CD4-positive, alpha-beta T cell treated with Interleukin-15 for 4 hours (primary cell): ENCODE measurements around the gene RUFY2.
A peak's percentile ranks its signal among the peaks of the same experiment; 100 is the strongest.
"Not testable (repeated sequence)": the region's sequence is repeated elsewhere in the genome, so short reads cannot be mapped to it uniquely, and the experiment has no call there.

ENCODE experiments used
- DNase-seq: peaks from one replicate; pipeline ENCODE4 v3.0.0-alpha.2; 2020; ENCODE audit warnings: low spot score

The RUFY2 gene

GRCh38 chr10:68406815-68407548, at the start of gene RUFY2:
RUFY2 (minus strand) TSS chr10:68407277; CDS start chr10:68407189, 88 bp downstream.
- DNase-seq: peak; percentile 76

- DNase-seq: not testable (repeated sequence)
These were observed 42.6 kb upstream of the RUFY2 start for GRCh38 chr10:68449698-68450097.

GRCh38 chr10:68446179-68446578, 39.1 kb upstream of the RUFY2 start:
- no peak for DNase-seq

- no peak for DNase-seq
These were observed 35.9 kb upstream of the RUFY2 start for GRCh38 chr10:68442971-68443370.

GRCh38 chr10:68440898-68441297, 33.8 kb upstream of the RUFY2 start:
- no peak for DNase-seq

- no peak for DNase-seq
These were observed 28.7 kb upstream of the RUFY2 start for GRCh38 chr10:68435803-68436202.

- no peak for DNase-seq
These were observed 27.6 kb upstream of the RUFY2 start for GRCh38 chr10:68434657-68435056.

- no peak for DNase-seq
These were observed 21.5 kb upstream of the RUFY2 start for GRCh38 chr10:68428396-68429104.

- DNase-seq: no peak
These were observed 17.5 kb upstream of the RUFY2 start for GRCh38 chr10:68424454-68425014.

GRCh38 chr10:68423522-68423921, 16.4 kb upstream of the RUFY2 start:
- DNase-seq: peak; percentile 9

GRCh38 chr10:68419376-68419775, 12.3 kb upstream of the RUFY2 start:
- no peak for DNase-seq

GRCh38 chr10:68408898-68409518, 1.9 kb upstream of the RUFY2 start:
- DNase-seq: no peak

- peak; percentile 24 for DNase-seq
These were observed 814 bp downstream of the RUFY2 start for GRCh38 chr10:68406111-68406814.

GRCh38 chr10:68403701-68404100, 3.4 kb downstream of the RUFY2 start:
- no peak for DNase-seq

GRCh38 chr10:68402276-68402675, 4.8 kb downstream of the RUFY2 start:
- DNase-seq: no peak

GRCh38 chr10:68397005-68397404, 10.1 kb downstream of the RUFY2 start:
- DNase-seq: no peak

- DNase-seq: no peak
These were observed 21.3 kb downstream of the RUFY2 start for GRCh38 chr10:68385740-68386139.

- DNase-seq: no peak
These were observed 35.5 kb downstream of the RUFY2 start for GRCh38 chr10:68371604-68372003.

GRCh38 chr10:68367121-68367520, 40.0 kb downstream of the RUFY2 start:
- no peak for DNase-seq

GRCh38 chr10:68366600-68366999, 40.5 kb downstream of the RUFY2 start:
- DNase-seq: no peak

GRCh38 chr10:68365611-68366010, 41.5 kb downstream of the RUFY2 start:
- no peak for DNase-seq
